ENCODE results near the gene CLEC20A. TPM values are rescaled to one million over a fixed set of nuclear protein-coding genes. Genes with fewer than 3 reads are reported as not detected.

The CLEC20A gene
- total and polyA plus RNA-seq, 2 donors (not counting 1 experiment from before 2014, with no cell fraction given), result 4.9 to 5.2 TPM

GRCh38 chr1:178442925-178443324 lies 53.8 kb downstream of the CLEC20A start:
- ATAC-seq (ENCODE audit: low read depth) (no peak), DNase-seq (no peak)
- WGBS (ENCODE audit: insufficient coverage), result no CpG with 5 or more reads among the region's 3 CpGs
- Histone ChIP-seq H3K36me3 (replicated peaks in 1 of 2; ENCODE audit: control extremely low read depth in 1 of 2, control insufficient read depth in 1 of 2, extremely low read depth in 1 of 2, insufficient read depth in 2 of 2, low read length in 1 of 2) (no peaks in the 10 kb centered on the region), H3K27me3 (replicated peaks in 1 of 4; ENCODE audit: control extremely low read depth in 1 of 4, control insufficient read depth in 3 of 4, insufficient read depth in 4 of 4, low read length in 3 of 4) (no peaks in the 10 kb centered on the region), H4K20me1 (ENCODE audit: control insufficient read depth, insufficient read depth, low read length, poor library complexity, severe bottlenecking) (no peaks in the 10 kb centered on the region), H2AFZ (ENCODE audit: insufficient read depth, low read depth, low read length, poor library complexity, severe bottlenecking) (no peak overlapping the region), H3K79me2 (ENCODE audit: control insufficient read depth, insufficient read depth, low read length) (no peaks in the 10 kb centered on the region), H3K9ac (ENCODE audit: low read length) (no peak overlapping the region), H3K4me3 (ENCODE audit: control extremely low read depth in 1 of 5, extremely low read depth in 1 of 5, insufficient read depth in 1 of 5, low read depth in 2 of 5, low read length in 4 of 5) (no peak overlapping the region), H3K4me2 (replicated peaks; ENCODE audit: low read depth, low read length, poor library complexity, severe bottlenecking) (no peak overlapping the region), H3K4me1 (ENCODE audit: control insufficient read depth in 2 of 2, insufficient read depth in 2 of 2, low read length in 2 of 2) (no peaks in the 10 kb centered on the region), H3K9me3 (ENCODE audit: control extremely low read depth in 1 of 3, control insufficient read depth in 2 of 3, insufficient read depth in 1 of 3, low read length in 2 of 3) (no peaks in the 10 kb centered on the region), H3K27ac (ENCODE audit: low read length in 2 of 2) (no peak overlapping the region)
- CTCF ChIA-PET, result no interaction called here
- Mint-ChIP-seq H3K4me1 (no peaks in the 10 kb centered on the region), H3K4me3 (no peak overlapping the region), H3K9me3 (ENCODE audit: insufficient read depth) (no peaks in the 10 kb centered on the region), H3K27me3 (peaks cover 24% of the 10 kb centered on the region), H3K27ac (no peak overlapping the region)
- TF ChIP-seq CTCF (IDR thresholded peaks at IDR 0.05) (no peak), EZH2 (IDR thresholded peaks at IDR 0.05; ENCODE audit: borderline replicate concordance, insufficient read depth, low read depth, low read length, poor library complexity, severe bottlenecking) (no peak)
- intact Hi-C loops (cut with micrococcal nuclease), result no loop called here
- POLR2A ChIA-PET, result no interaction called here

- Histone ChIP-seq H3K4me3 (ENCODE audit: control extremely low read depth in 1 of 5, extremely low read depth in 1 of 5, insufficient read depth in 1 of 5, low read depth in 2 of 5, low read length in 4 of 5) (no peak overlapping the region), H3K27ac (ENCODE audit: low read length in 2 of 2) (no peak overlapping the region), H3K9ac (ENCODE audit: low read length) (no peak overlapping the region), H3K4me1 (ENCODE audit: control insufficient read depth in 2 of 2, insufficient read depth in 2 of 2, low read length in 2 of 2) (no peaks in the 10 kb centered on the region), H2AFZ (ENCODE audit: insufficient read depth, low read depth, low read length, poor library complexity, severe bottlenecking) (no peak overlapping the region), H3K36me3 (replicated peaks in 1 of 2; ENCODE audit: control extremely low read depth in 1 of 2, control insufficient read depth in 1 of 2, extremely low read depth in 1 of 2, insufficient read depth in 2 of 2, low read length in 1 of 2) (no peaks in the 10 kb centered on the region), H4K20me1 (ENCODE audit: control insufficient read depth, insufficient read depth, low read length, poor library complexity, severe bottlenecking) (no peaks in the 10 kb centered on the region), H3K4me2 (replicated peaks; ENCODE audit: low read depth, low read length, poor library complexity, severe bottlenecking) (no peak overlapping the region), H3K27me3 (replicated peaks in 1 of 4; ENCODE audit: control extremely low read depth in 1 of 4, control insufficient read depth in 3 of 4, insufficient read depth in 4 of 4, low read length in 3 of 4) (no peaks in the 10 kb centered on the region), H3K9me3 (ENCODE audit: control extremely low read depth in 1 of 3, control insufficient read depth in 2 of 3, insufficient read depth in 1 of 3, low read length in 2 of 3) (no peaks in the 10 kb centered on the region), H3K79me2 (ENCODE audit: control insufficient read depth, insufficient read depth, low read length) (no peaks in the 10 kb centered on the region)
- ChIA-PET CTCF (no interaction called here), POLR2A (no interaction called here)
- Mint-ChIP-seq H3K9me3 (ENCODE audit: insufficient read depth) (no peaks in the 10 kb centered on the region), H3K27me3 (peaks cover 18% of the 10 kb centered on the region), H3K27ac (no peak overlapping the region), H3K4me1 (no peaks in the 10 kb centered on the region), H3K4me3 (no peak overlapping the region)
- TF ChIP-seq EZH2 (IDR thresholded peaks at IDR 0.05; ENCODE audit: borderline replicate concordance, insufficient read depth, low read depth, low read length, poor library complexity, severe bottlenecking), result no peak
- no peak for TF ChIP-seq CTCF (IDR thresholded peaks at IDR 0.05)
- intact Hi-C loops (cut with micrococcal nuclease), result no loop called here
- ATAC-seq (ENCODE audit: low read depth) (no peak), DNase-seq (no peak)
- no CpG with 5 or more reads among the region's 2 CpGs for WGBS (ENCODE audit: insufficient coverage)
Observed at GRCh38 chr1:178438432-178438831, 58.3 kb downstream of the CLEC20A start.
